Activated naive CD8-positive, alpha-beta T cell treated with anti-CD3 and anti-CD28 coated beads, Interleukin-2, amount 50 U/mL, for 24 hours (primary cell): Measurements from ENCODE around the gene STX1B.

ENCODE experiments used
- ATAC-seq: fragments of 150-1000 bp; cut with Tn5 transposase; one replicate; pipeline ENCODE4 v1.10.0; 2021
- DNase-seq: peaks from one replicate; pipeline ENCODE4 v3.0.0; 2021
- H3K27ac Mint-ChIP-seq: one replicate; pipeline ENCODE4 v1.8.0; 2021; ENCODE audit warnings: mild to moderate bottlenecking, mixed read lengths
- H3K27me3 Mint-ChIP-seq: one replicate; pipeline ENCODE4 v1.8.0; 2021; ENCODE audit warnings: mixed read lengths
- H3K36me3 Mint-ChIP-seq: one replicate; pipeline ENCODE4 v1.8.0; 2021; ENCODE audit warnings: low read depth, mixed read lengths
- H3K4me1 Mint-ChIP-seq: one replicate; pipeline ENCODE4 v1.8.0; 2021; ENCODE audit warnings: mixed read lengths
- H3K4me3 Mint-ChIP-seq: one replicate; pipeline ENCODE4 v1.8.0; 2021; ENCODE audit warnings: mild to moderate bottlenecking, moderate library complexity, mixed read lengths
- H3K9me3 Mint-ChIP-seq: one replicate; pipeline ENCODE4 v1.8.0; 2021; ENCODE audit warnings: mixed read lengths

STX1B gene

GRCh38 chr16:30964574-30965226 is 45.7 kb downstream of the STX1B start:
- no peak overlapping the region for H3K4me3 Mint-ChIP-seq
- peaks cover 7% of the 10 kb centered on the region for H3K4me1 Mint-ChIP-seq
- peaks cover 60% of the 10 kb centered on the region for H3K36me3 Mint-ChIP-seq
- no peak overlapping the region for H3K27ac Mint-ChIP-seq
- H3K9me3 Mint-ChIP-seq = no peaks in the 10 kb centered on the region
- no peaks in the 10 kb centered on the region for H3K27me3 Mint-ChIP-seq
- ATAC-seq (no peak), DNase-seq (no peak)

- peaks cover 64% of the 10 kb centered on the region for H3K36me3 Mint-ChIP-seq
Observed at GRCh38 chr16:30963925-30964511, 46.4 kb downstream of the STX1B start.

GRCh38 chr16:30961384-30961783 is 49.1 kb downstream of the STX1B start:
- Mint-ChIP-seq H3K4me3 (no peak overlapping the region), H3K36me3 (peaks cover 48% of the 10 kb centered on the region), H3K4me1 (peaks cover 26% of the 10 kb centered on the region), H3K9me3 (no peaks in the 10 kb centered on the region), H3K27ac (no peak overlapping the region), H3K27me3 (no peaks in the 10 kb centered on the region)
- DNase-seq (no peak), ATAC-seq (no peak)

More at GRCh38 chr16:30963925-30964511, 46.4 kb downstream of the STX1B start:
- Mint-ChIP-seq H3K27ac (no peak overlapping the region), H3K9me3 (no peaks in the 10 kb centered on the region), H3K4me1 (peaks cover 14% of the 10 kb centered on the region), H3K27me3 (no peaks in the 10 kb centered on the region), H3K4me3 (no peak overlapping the region)
- DNase-seq (no peak), ATAC-seq (no peak)

GRCh38 chr16:30958175-30959079 is 52.0 kb downstream of the STX1B start:
- no peak for ATAC-seq
- peak overlapping the region; percentile 84 for H3K27ac Mint-ChIP-seq
- H3K4me3 Mint-ChIP-seq = peak overlapping the region; percentile 90
- H3K4me1 Mint-ChIP-seq = peaks cover 32% of the 10 kb centered on the region
- H3K36me3 Mint-ChIP-seq = peaks cover 33% of the 10 kb centered on the region
- no peak for DNase-seq
- no peaks in the 10 kb centered on the region for H3K27me3 Mint-ChIP-seq
- no peaks in the 10 kb centered on the region for H3K9me3 Mint-ChIP-seq

- Mint-ChIP-seq H3K36me3 (peaks cover 27% of the 10 kb centered on the region), H3K4me1 (peaks cover 32% of the 10 kb centered on the region)
- peak; percentile 98 for DNase-seq
Observed at GRCh38 chr16:30957456-30958174, 52.8 kb downstream of the STX1B start, which contains the start of gene SETD1A. SETD1A (plus strand) TSS chr16:30957754; CDS start chr16:30958732, 978 bp downstream.

GRCh38 chr16:30956601-30957455 is 53.6 kb downstream of the STX1B start:
- peak; percentile 84 for ATAC-seq
- peak; percentile 93 for DNase-seq
- H3K36me3 Mint-ChIP-seq = peaks cover 27% of the 10 kb centered on the region
- H3K27ac Mint-ChIP-seq = peak overlapping the region; percentile 99
- H3K9me3 Mint-ChIP-seq = no peaks in the 10 kb centered on the region
- H3K27me3 Mint-ChIP-seq = no peaks in the 10 kb centered on the region
- peak overlapping the region; percentile 93 for H3K4me3 Mint-ChIP-seq
- H3K4me1 Mint-ChIP-seq = peaks cover 32% of the 10 kb centered on the region

More at GRCh38 chr16:30957456-30958174, 52.8 kb downstream of the STX1B start, which contains the start of gene SETD1A:
- ATAC-seq = peak; percentile 75
- no peaks in the 10 kb centered on the region for H3K9me3 Mint-ChIP-seq
- peak within 1 kb of the TSS; percentile 93 for H3K4me3 Mint-ChIP-seq
- H3K27ac Mint-ChIP-seq = peak within 1 kb of the TSS; percentile 99
- H3K27me3 Mint-ChIP-seq = no peaks in the 10 kb centered on the region

- Mint-ChIP-seq H3K27ac (peak overlapping the region; percentile 22), H3K4me3 (no peak overlapping the region), H3K9me3 (no peaks in the 10 kb centered on the region), H3K27me3 (no peaks in the 10 kb centered on the region), H3K36me3 (peaks cover 11% of the 10 kb centered on the region), H3K4me1 (peaks cover 34% of the 10 kb centered on the region)
- ATAC-seq (no peak), DNase-seq (no peak)
Observed at GRCh38 chr16:30954993-30955392, 55.4 kb downstream of the STX1B start.

GRCh38 chr16:30953511-30954124 is 56.8 kb downstream of the STX1B start:
- H3K9me3 Mint-ChIP-seq = no peaks in the 10 kb centered on the region
- H3K27me3 Mint-ChIP-seq = no peaks in the 10 kb centered on the region
- peak; percentile 41 for ATAC-seq
- no peaks in the 10 kb centered on the region for H3K36me3 Mint-ChIP-seq
- H3K27ac Mint-ChIP-seq = no peak overlapping the region
- DNase-seq = peak; percentile 67
- no peak overlapping the region for H3K4me3 Mint-ChIP-seq
- H3K4me1 Mint-ChIP-seq = peaks cover 28% of the 10 kb centered on the region

GRCh38 chr16:30953111-30953510 is 57.3 kb downstream of the STX1B start:
- H3K36me3 Mint-ChIP-seq = no peaks in the 10 kb centered on the region
- no peak for DNase-seq
- no peak overlapping the region for H3K27ac Mint-ChIP-seq
- H3K27me3 Mint-ChIP-seq = no peaks in the 10 kb centered on the region
- H3K4me3 Mint-ChIP-seq = no peak overlapping the region
- H3K9me3 Mint-ChIP-seq = no peaks in the 10 kb centered on the region
- H3K4me1 Mint-ChIP-seq = peaks cover 25% of the 10 kb centered on the region
- ATAC-seq = no peak

- DNase-seq (no peak), ATAC-seq (no peak)
- peaks cover 23% of the 10 kb centered on the region for H3K4me1 Mint-ChIP-seq
- no peaks in the 10 kb centered on the region for H3K9me3 Mint-ChIP-seq
- H3K27ac Mint-ChIP-seq = no peak overlapping the region
- no peaks in the 10 kb centered on the region for H3K36me3 Mint-ChIP-seq
- no peaks in the 10 kb centered on the region for H3K27me3 Mint-ChIP-seq
- H3K4me3 Mint-ChIP-seq = no peak overlapping the region
Observed at GRCh38 chr16:30951750-30952149, 58.7 kb downstream of the STX1B start.

- no peak overlapping the region for H3K27ac Mint-ChIP-seq
- H3K4me3 Mint-ChIP-seq = no peak overlapping the region
- peaks cover 19% of the 10 kb centered on the region for H3K4me1 Mint-ChIP-seq
- H3K9me3 Mint-ChIP-seq = no peaks in the 10 kb centered on the region
- peaks cover 2% of the 10 kb centered on the region for H3K36me3 Mint-ChIP-seq
- no peaks in the 10 kb centered on the region for H3K27me3 Mint-ChIP-seq
- no peak for DNase-seq
- ATAC-seq = no peak
Observed at GRCh38 chr16:30951193-30951592, 59.2 kb downstream of the STX1B start.

- DNase-seq (no peak), ATAC-seq (no peak)
- peaks cover 15% of the 10 kb centered on the region for H3K4me1 Mint-ChIP-seq
- peak overlapping the region; percentile 82 for H3K4me3 Mint-ChIP-seq
- H3K36me3 Mint-ChIP-seq = peaks cover 6% of the 10 kb centered on the region
- H3K27me3 Mint-ChIP-seq = no peaks in the 10 kb centered on the region
- peak overlapping the region; percentile 76 for H3K27ac Mint-ChIP-seq
- no peaks in the 10 kb centered on the region for H3K9me3 Mint-ChIP-seq
Observed at GRCh38 chr16:30950516-30951065, 59.8 kb downstream of the STX1B start.
